Right forelimb (tissue), 1 donor: Measurements from ENCODE around the gene PITPNB.

Source experiments
- DNase-seq: peaks from one replicate; pipeline ENCODE4 v3.0.0-alpha.2; 2018

PITPNB gene

DNA sequence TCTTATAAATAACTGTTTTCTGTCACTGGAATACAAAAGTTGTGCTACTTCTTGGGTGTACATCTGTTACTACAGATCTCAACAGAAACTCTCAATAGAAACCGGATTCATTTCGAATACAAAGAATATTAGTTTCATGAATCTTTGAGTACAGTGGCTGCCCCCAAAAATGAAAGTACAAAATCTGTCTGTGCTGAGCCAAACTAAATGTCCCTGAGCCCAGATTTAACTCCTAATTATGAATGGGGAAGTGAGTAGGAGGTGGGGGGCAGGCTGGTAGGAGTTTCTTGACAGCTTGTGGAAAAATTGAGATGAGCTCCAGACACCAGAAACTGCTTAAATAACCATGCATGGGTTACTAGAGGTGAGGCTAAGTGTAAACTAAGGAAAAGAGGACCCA is 41.6 kb downstream of the PITPNB start:
- DNase-seq = no peak

GRCh38 chr22:27876684-27877083 is 42.4 kb downstream of the PITPNB start:
- DNase-seq = no peak

GRCh38 chr22:27875951-27876350 is 43.1 kb downstream of the PITPNB start:
- no peak for DNase-seq

DNA sequence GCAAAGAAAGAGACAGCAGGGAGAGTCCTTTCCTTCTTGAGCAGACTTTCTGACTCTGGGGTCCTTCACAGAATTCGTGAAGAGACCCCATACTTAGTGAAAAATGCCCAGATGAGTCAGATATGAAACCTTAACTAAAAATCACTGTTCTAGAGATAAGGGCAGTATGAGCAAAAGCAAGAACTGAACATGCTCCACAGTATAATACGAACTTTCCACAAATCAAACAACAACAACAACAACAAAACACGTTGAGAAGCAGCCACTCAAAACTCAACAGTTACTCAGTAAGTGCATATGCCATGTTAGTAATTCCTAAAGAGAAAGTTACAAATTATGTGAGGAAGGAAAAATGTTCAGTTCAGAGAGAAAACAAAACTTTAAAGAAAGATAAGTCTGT is 44.3 kb downstream of the PITPNB start:
- DNase-seq = no peak

DNA sequence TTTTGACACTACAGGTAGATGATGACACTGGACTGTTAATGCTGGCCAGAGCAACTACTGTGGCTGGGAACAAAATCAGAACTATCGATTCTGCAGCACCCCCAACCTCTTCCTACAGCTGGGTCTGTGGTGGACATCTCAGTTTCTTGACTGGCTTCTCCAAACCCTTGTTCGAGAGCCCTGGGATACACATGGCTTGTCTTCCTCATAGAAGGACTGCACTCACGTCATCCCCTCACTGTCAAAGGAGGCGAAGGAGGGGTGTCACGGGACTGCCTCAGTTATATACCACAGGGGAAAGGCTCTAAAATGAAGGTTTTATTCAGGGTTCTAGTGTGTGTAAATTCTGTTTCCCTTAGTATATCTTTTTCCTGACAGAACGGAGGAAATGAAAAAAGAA is 44.9 kb downstream of the PITPNB start:
- no peak for DNase-seq

- DNase-seq = no peak
These were observed 45.6 kb downstream of the PITPNB start for GRCh38 chr22:27873472-27873871.

DNA sequence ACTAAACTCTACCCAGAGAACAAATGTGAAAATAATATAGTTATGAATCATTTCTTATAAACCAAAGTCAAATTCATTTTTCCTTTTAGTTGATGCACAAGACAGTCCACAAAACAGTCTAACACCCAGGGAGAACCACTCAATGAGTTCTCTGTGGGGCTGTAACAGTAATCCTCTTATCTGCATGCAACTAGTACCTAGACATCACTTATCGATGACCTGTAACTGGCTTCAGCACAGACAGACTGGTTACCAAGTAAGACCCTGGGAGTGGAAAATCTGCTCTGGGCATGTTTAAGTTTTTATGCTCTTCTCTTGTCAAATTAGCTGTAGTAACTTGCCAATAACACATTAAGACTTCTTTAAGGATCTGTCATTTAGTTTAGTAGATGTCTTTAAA is 46.6 kb downstream of the PITPNB start:
- DNase-seq = no peak

GRCh38 chr22:27871306-27872014 is 47.6 kb downstream of the PITPNB start:
- no peak for DNase-seq

GRCh38 chr22:27870234-27871191 is 48.5 kb downstream of the PITPNB start:
- DNase-seq = no peak

- no peak for DNase-seq
These were observed 50.2 kb downstream of the PITPNB start for GRCh38 chr22:27868732-27869282.

GRCh38 chr22:27867953-27868731 is 50.9 kb downstream of the PITPNB start:
- DNase-seq = no peak

GRCh38 chr22:27867085-27867952 is 51.7 kb downstream of the PITPNB start:
- no peak for DNase-seq

- DNase-seq = no peak
These were observed 52.6 kb downstream of the PITPNB start for GRCh38 chr22:27866135-27867084.

- no peak for DNase-seq
These were observed 53.6 kb downstream of the PITPNB start for GRCh38 chr22:27865496-27865895.

DNA sequence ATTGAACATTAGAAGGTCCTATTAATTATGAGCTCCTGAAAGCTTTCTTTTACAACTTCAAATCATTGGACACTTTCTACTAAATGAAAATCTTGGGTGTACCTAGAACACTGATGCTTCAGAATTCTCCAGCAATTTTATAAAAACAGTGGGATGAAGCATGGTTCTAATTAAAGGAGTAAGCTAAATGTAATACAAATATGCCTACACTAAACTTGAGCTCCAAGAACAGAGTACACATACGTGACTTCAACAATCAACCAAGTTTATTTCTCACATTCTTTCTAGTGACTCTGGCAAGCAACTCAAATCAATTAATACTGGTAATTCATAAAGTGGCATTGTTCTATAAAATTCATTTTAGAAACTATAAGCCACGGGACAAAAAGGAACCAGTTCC is 55.5 kb downstream of the PITPNB start:
- no peak for DNase-seq

- DNase-seq = no peak
These were observed 56.1 kb downstream of the PITPNB start for GRCh38 chr22:27863001-27863400.

DNA sequence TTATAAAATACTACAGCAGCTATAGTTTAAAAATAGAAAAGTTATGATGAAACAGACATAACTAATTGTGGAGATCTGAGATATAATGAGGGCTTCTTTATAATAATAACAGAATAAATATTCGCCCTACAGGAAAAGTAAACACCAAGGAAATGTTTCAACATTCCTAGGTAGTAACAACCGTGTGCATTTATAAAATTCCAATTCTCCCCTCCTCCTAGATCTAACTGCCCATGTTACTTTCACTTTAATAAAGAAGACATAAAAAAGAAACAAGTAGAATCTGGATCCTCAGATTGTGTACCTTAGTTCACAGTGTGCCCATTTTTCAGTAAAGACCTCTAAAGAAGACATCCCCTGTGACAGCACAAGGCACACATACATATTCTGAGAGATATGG is 59.7 kb downstream of the PITPNB start:
- no peak for DNase-seq

DNA sequence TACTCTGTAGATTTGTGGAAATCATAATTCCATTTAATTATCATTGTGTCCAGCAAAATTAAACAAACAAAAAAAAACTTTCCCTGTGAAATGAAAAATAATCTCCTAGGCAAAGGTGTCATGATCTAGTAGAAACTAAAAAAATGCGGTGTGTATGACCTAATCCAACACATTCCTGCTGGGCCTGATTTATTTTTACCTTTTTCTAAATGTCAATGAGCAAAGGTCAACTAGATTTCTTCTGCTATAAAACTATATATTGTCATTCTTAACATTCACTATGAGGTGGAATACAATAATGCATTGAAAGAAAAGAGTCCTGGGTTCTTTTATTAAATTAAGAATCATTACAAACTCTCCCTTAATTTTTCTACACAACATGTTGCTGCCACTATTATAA is 60.4 kb downstream of the PITPNB start:
- DNase-seq = no peak

GRCh38 chr22:27857443-27857842 is 61.6 kb downstream of the PITPNB start:
- DNase-seq = no peak

DNA sequence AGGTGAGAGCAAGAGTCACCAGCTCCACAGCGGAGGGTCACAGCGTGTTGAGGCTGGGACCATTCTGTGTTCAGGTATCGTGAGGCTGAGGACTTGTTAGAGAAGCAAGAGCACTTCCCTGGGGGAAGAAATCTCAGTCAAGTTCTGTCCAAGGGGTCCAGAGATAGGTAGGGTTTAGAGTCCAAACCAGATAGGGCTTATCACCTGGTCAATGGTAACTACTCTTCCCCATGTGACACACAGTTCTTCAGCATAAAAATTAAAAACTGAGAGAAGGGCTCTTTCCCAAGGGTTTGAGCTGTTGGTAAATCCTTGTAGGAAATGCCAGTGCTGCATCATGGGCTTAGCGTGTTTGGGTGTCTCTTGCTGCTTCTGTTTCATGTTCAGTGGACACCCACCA is 62.7 kb downstream of the PITPNB start:
- no peak for DNase-seq

- DNase-seq = no peak
These were observed 65.6 kb downstream of the PITPNB start for GRCh38 chr22:27853424-27853823.
